HG03469 (cell line): ENCODE measurements around the gene TIAM1.

Experiments used
- ATAC-seq: cut with Tn5 transposase; IDR thresholded peaks from one replicate; pipeline ENCODE4 v1.9.1; 2021; ENCODE audit warnings: mild to moderate bottlenecking, moderate library complexity, moderate number of reproducible peaks; ENCODE audit not compliant: unreplicated experiment

The TIAM1 gene, protein sequence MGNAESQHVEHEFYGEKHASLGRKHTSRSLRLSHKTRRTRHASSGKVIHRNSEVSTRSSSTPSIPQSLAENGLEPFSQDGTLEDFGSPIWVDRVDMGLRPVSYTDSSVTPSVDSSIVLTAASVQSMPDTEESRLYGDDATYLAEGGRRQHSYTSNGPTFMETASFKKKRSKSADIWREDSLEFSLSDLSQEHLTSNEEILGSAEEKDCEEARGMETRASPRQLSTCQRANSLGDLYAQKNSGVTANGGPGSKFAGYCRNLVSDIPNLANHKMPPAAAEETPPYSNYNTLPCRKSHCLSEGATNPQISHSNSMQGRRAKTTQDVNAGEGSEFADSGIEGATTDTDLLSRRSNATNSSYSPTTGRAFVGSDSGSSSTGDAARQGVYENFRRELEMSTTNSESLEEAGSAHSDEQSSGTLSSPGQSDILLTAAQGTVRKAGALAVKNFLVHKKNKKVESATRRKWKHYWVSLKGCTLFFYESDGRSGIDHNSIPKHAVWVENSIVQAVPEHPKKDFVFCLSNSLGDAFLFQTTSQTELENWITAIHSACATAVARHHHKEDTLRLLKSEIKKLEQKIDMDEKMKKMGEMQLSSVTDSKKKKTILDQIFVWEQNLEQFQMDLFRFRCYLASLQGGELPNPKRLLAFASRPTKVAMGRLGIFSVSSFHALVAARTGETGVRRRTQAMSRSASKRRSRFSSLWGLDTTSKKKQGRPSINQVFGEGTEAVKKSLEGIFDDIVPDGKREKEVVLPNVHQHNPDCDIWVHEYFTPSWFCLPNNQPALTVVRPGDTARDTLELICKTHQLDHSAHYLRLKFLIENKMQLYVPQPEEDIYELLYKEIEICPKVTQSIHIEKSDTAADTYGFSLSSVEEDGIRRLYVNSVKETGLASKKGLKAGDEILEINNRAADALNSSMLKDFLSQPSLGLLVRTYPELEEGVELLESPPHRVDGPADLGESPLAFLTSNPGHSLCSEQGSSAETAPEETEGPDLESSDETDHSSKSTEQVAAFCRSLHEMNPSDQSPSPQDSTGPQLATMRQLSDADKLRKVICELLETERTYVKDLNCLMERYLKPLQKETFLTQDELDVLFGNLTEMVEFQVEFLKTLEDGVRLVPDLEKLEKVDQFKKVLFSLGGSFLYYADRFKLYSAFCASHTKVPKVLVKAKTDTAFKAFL (N-terminal part only)

DNA sequence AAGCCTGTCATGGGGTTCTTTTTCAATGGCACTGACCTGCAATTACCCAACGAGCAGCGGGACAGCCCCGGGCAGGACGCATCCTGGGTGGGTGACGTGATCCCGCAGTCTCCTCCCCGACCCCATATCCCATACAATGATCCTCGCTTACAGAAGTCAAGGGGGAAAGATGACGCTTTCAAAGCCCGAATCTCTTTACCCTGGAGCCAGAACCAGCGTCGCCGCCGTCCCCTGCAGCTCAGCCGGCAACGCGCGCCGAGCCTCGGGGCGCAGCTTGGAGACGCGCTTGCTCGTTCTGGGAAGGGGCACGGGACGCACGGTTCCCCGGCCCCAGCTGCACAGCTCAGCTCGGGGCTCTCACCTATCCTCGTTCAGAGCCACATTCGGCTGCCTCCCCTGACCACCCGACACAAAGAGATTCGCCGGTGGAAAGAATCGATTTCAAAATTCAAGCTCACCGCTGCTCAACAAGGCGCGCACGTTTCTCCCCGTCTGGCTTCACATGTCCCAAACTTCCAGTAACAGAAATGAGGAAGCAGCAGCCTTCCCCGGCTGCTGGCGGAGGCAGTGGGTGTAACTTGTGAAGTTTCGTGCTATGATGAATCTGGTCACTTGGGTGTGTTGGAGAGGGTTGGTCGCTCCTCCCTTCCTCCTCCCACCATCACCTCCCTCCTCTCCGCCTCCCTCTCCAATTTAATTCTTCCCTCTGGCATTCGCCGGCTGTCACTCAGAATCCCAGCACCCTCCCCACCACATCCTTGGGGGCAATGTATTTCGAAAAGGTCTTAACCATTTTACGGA is at the start of gene TIAM1:
TIAM1 (minus strand) TSS at position 582 of the 801 bp plus-strand sequence. CDS start 77,289 bp downstream, outside the sequence.
- ATAC-seq = no peak

DNA sequence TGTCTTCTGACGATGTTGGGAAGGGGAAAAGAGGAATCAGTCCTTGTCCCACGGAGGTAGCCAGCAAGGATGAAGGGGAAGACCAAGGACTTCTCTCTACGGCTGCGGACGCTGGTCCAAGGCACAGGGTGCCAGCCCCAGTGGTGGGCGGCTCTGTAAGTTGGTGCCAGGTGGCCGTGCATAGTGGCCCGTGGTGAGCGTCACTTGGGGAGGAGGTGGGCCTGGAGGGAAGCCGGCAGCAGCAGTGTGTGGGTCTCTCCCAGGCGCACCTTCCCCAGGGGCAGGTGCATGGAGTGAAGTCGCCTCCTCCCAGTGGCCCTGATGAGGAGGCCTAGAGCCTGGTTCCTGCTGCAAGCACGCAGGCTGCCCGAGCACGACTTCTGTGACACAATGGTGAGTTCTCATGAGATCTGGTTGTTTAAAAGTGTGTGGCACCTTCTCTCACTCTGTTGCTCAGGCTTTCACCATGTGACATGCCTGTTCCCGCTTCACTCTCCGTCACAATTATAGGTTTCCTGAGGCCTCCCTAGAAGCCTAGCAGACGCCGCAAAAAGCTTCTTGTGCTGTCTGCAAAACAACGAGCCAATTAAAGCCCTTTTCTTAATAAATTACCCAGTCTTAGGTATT is 43.6 kb upstream of the TIAM1 start:
- no peak for ATAC-seq

DNA sequence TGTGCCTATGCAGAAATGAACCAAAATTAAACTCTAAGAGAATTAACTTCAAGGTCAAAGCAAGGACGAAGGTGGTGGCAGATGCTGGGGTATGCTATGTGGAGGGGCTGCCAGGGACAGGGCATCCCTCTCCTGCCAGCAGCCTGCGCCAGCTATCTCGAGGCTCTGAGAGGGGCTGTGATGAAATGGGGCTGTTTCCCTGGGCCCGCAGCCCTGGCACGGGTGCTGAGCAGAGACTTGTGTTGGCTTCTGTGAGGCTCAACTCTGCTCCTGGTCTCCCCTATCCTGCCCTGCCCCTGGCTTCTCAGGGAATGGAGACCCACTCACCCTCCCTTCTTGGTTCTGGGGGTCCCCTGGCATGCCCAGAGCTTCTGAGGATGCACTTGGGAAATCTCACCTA is 41.9 kb upstream of the TIAM1 start:
- no peak for ATAC-seq

DNA sequence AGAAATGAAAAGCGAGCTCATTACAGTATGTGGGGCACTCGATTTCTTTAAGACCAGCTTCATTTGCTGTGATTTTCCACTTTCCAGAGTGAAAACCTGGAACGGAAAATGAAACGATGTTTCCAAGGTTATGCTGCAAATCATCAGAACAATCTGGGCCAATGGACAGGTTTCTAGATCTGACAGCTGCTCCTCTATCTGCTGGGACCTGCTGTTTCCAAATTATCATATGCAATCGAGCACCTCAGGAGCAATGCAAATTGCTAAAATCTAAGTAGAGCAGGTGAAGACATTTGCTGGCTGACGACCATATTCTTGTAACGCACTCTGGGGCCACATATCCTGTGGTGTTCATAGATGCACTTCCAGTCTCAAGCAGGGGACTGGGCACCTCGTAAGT is 39.7 kb upstream of the TIAM1 start:
- ATAC-seq = no peak

DNA sequence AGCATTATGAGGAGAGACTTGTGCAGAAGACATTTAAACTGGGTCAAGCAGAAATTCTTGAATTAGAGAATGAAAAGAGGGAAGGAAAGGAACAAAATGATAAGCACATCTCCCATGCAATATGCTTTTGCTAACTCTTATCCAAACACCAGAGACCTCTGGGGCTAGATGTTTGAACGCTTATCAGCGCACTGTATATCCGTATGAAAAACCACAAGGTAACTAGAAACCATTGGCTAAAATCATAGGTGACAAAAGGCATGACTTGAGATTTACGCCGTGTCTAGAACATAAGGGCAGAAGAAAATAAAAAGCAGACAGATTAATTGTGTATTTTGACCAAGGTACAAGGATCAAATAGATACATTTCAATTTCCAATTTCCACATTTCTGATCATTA is 38.0 kb upstream of the TIAM1 start:
- no peak for ATAC-seq

DNA sequence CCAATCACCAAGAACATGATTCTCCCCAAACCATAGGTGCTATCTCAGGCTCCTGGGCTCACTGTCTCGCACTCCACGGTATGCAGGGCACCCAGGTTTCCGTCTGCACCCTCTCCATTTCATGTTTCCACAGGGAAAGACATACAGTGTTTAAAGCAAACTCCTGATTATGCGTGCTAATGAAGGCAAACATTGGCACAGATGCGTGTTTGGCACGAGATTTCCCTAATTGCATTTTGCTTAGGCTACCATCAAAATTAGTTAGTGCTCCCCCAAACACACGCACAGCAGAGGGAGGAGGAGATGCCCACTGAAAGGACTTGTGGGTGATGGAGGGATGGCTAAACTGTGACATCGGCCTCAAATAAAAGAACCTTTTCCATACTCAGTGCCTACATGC is 32.2 kb upstream of the TIAM1 start:
- ATAC-seq = no peak

DNA sequence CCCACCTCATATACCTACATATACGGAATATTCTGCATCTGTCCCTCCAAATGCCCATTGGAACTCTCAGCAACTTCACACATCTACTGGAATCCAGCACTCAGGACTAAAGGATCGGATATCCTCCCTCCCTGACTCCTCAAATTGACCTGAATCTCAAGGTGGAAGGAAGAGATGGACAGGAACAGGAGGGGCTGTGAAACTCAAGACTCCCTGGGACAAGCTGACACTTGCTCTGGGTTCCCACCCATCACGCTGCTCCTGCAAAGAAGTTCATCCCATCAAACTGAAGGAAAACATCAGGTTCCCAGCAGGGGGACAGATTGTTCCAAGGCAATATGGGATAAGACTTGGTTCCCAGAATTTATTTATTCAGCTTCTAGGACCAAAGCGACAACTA is 30.3 kb upstream of the TIAM1 start:
- no peak for ATAC-seq

DNA sequence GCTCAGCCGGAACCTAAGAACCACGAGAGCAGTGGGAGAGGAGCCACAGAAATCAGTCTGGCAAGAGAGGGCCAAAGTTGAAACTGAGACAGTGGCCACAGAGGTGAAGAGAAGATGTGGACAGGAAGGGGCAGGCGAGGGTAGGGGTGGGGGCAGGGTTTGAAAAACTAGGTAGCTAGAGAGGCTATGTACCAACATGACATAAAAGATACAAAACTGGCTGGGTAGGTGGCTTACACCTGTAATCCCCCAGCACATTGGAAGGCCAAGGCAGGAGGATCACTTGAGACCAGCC is 28.4 kb upstream of the TIAM1 start:
- no peak for ATAC-seq

DNA sequence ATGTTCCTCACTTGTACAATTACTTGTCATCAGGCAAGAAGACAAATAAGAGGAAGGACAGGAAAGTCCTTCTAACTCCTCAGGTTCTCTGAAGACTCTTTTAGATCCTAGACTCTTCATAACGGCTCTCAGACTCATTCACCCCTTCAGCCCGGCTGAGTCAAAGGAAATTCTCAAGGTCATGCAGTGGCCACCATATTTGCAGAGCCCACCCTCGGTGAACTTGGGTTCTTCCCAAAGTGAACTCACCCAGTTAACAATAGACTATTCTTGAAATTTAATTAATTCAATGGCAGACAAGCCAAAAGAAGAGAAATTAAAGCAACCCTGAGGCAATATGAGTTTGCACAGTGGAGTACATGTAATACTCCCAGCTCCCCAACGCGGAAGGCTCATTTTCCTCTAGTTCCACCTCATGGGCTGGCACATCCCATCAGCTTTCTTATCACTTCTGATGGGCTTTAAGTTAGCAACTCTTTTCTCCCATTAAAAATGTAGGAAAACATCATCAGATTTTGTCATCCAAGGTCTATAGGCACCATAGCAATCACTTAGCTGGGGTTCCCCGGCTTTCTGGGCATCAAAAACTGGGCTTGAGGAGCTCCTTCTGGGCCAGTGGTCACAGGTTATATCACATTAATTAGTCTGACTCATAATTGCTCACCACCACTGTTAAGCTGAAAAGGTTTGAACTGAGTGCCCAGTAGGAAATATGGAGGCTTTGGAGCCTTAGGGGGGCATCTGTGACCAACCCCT is 27.8 kb upstream of the TIAM1 start:
- no peak for ATAC-seq

DNA sequence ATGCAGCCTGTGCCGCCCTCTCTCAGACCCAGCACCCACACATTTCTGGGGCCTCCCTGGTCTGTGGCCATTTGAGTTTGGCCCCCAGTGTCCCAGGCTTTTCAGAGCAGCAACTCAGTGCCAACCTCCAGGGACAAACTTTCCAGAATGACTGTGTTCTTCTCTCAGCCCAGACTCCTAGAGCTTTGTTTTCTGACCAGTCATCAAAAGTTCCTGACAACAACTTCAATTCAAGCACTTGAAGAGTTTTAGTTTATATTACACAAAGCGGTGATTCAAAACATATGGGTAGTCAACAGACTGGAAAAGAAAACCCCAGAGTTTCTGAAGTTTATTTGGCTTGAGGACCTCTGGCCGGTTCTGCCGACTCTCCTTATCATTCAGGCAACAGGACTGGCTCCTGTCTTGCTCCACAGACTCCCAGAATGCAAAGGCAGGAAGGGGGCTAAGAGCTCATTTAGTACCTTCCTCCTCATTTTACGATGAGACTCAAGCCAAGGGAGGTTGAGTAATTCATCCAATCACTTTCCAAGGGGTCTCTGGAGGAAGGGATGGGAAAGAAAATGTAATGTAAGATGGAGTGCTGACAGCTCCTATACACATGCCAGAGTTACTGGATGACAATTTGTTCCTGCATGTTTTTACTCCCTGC is 27.0 kb upstream of the TIAM1 start:
- ATAC-seq = no peak

DNA sequence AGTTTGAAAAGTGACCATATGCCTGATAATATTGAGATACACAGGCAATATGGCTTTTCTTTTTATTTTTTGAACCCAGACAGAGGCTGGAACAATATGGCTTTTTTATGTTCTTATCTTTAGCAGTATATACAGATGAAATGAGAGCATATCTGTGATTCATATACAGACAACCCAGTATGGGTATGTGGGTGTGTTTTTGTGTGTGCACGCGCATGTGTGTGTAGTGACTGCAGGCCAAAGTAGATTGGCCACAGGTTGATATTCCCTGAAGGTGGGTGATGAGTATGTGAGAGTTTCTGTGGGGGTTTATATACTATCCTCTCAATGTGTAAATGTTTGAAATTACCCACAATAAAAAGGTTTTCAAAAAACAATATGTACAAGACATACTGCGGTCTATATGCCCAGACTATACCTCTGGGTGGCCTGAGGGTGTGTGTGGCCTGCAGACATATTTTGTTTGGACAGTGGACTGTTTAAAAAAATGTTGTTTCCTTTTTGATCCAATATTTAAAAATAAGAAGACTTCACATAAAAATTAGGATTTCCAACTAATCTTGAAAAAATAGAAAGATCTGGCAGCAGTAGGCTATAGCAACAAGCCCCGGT is 26.3 kb upstream of the TIAM1 start:
- ATAC-seq = no peak

DNA sequence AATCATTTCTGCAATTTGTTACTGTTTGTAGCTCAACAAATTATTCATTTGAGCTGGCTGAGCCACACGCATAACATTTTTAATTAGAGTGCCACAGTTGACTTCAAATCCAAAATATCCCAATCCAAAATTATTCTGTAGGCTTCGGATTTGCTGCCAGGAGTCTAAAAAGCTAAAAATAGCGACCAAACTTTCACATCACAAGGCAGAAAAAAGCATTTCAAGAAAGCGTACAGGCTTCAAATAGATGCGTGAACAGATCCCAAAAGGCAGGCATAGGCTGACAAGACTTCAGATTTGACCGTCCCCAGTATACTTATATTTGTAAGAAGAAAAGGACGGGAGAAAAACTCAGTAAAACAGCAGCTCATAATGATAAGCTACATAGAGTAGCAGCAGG is 24.3 kb upstream of the TIAM1 start:
- no peak for ATAC-seq

DNA sequence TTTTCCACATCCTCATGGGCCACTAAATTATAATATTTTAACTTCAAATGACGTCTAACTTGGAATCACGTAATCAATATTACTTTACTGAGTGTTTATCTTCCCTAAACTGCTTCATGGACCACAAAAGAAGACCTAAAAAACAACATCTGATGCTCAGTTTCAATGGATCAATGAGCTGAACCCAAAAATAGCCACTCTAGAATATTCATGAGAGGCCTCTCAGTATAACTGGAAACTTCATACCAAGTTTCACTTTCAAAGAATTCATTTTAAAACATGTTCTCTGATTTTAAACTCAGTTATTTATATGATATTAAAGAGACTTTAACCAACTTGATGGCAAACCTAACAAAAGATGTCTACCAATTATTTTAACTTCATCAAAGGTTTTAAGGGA is 23.7 kb upstream of the TIAM1 start:
- ATAC-seq = no peak

DNA sequence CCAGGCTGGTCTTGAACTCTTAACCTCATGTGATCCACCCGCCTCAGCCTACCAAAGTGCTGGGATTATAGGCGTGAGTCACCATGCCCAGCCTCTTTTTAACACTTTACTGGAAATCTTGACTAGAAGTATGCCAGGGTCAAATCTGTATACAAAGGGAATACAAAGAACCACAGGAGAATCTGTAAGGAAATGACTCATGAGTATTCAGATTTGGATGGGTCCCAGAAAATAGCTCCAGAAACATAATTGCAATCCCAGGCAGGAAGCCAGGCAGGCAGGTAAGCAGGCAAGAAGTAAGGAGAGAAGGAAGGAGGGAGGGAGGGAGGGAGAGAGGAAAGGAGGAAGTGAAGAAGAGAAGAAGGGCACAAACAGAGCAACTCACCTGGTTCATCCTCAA is 22.8 kb upstream of the TIAM1 start:
- ATAC-seq = no peak

DNA sequence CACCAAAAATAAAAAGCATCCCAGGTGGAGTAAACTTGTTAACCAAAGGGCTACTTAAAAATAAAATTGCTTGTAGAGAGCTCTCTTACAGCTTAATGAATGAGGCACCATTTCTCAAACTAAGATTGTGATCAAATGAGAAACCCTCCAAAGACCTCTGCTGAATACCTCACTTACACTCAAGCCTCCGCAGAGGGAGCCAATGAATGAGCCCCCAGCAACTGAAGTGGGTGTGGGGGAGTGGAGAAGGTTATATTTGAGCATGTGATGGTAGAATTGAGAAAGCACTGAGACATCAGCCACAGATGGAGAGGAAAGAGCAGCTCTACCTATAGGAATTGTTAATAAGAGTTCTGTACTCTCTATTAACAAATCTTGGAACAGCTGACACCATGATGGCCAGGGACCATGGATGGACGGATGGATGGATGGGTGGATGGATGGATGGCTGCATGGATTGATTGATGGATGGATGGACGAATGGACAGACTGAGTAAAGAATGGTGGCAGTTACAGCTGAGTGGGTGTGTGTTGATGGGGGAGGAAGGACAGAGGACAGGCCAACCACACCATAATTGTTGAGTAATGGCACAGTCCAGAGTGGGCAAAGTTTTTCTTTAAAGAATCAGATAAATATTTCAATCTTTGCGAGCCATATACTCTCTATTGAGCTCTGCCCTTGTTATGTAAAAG is 20.3 kb upstream of the TIAM1 start:
- no peak for ATAC-seq

DNA sequence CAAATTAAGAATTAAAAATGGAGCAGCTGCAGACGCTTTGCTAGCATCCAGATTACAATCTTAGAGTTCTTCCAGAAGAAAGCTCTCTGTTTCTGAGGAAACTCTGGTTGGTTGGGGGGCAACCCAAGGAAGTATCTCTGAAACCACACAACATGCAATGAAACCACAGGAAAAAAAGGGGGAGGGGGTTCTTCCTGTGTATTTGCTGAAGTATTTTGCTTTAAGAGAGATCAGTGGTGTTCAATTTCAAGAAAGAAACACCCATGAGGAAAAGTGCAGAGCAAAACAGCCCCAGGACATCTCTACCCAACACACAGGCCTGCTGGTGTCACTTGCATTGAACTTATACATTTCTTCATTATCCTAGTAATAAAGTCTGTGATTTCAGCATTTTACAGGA is 19.7 kb upstream of the TIAM1 start:
- no peak for ATAC-seq

DNA sequence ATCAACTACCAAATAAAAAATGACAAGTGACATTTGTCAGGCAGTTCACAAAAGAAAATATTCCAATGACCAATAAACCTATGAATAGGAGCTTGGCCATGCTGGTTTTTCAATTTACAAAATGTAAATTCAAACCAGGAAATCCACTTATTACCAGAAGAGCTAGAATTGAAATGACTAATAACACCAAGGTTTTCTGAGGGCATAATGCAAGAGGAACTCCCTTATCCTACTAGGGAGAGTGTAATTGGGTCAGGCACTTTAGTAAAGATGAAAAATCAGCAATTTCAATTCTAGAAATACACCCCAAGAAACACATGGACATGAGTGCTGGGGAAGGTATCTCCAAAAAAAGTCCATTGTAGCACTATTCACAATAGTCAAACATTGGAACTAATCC is 16.7 kb upstream of the TIAM1 start:
- no peak for ATAC-seq

DNA sequence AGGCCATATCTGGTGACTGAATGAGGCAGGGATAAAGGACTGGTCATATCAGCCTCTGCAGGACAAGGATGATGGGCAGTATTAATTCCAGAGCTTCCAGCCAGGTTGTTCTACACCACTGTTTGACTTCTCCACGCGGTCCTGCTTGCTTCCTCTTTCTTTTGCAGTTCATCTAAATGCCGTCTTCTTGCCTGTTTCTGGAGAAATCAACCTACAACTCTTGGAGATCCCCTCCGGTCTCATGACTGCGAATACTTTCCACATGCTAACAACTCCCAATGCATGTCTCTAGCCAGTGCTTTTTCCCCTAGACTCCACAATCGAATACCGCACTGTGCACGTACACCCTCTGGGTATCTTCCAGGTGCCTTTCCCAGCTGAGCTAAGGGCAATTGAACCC is 14.1 kb upstream of the TIAM1 start:
- ATAC-seq = no peak
